Thyroid gland (tissue), 4 donors: Measurements from ENCODE around the gene OASL. TPM values are rescaled to one million over a fixed set of nuclear protein-coding genes. Genes with fewer than 3 reads are reported as not detected.

Source experiments
- DNase-seq, 2 donors: peaks; one replicate each; pipeline ENCODE4 v3.0.0-alpha.2; 2019
- H3K27ac ChIP-seq, 3 donors: fragments of 200-600 bp; sonication (generic); 1 replicate in 2 of 3; 2 replicates in 1 of 3; pipeline ENCODE4 v1.5.1; 2016 to 2019; ENCODE audit warnings: mild to moderate bottlenecking in 1 of 3, moderate library complexity in 1 of 3
- H3K27me3 ChIP-seq: fragments of 200-600 bp; sonication (generic); one replicate; pipeline ENCODE4 v1.5.1; 2019
- H3K36me3 ChIP-seq, 2 donors: fragments of 200-600 bp; sonication (generic); one replicate each; pipeline ENCODE4 v1.5.1; 2016 to 2019
- H3K4me1 ChIP-seq, 2 donors: fragments of 200-600 bp; sonication (generic); one replicate each; pipeline ENCODE4 v1.5.1; 2017 to 2019
- H3K4me3 ChIP-seq, 3 donors: fragments of 200-600 bp; sonication (generic); replicated peaks in 1 of 3; 1 replicate in 2 of 3; 2 replicates in 1 of 3; pipeline ENCODE4 v1.5.1; 2016; ENCODE audit warnings: mild to moderate bottlenecking in 1 of 3
- H3K9me3 ChIP-seq: fragments of 200-600 bp; sonication (generic); one replicate; pipeline ENCODE4 v1.5.1; 2017
- CTCF ChIP-seq, 6 experiments: fragments of 200-600 bp in 3 of 6; fragments of 450-650 bp in 3 of 6; sonication (generic) in 3 of 6; IDR thresholded peaks; one replicate each; pipeline ENCODE4 v1.5.1; 2016 to 2019; ENCODE audit warnings: antibody characterized with exemption in 6 of 6, mild to moderate bottlenecking in 2 of 6, inconsistent platforms in 1 of 6, moderate library complexity in 1 of 6
- POLR2A ChIP-seq, 2 donors: fragments of 450-650 bp; IDR thresholded peaks; one replicate each; pipeline ENCODE4 v1.6.1; 2017; ENCODE audit warnings: antibody characterized with exemption in 2 of 2, mild to moderate bottlenecking in 2 of 2, moderate library complexity in 1 of 2
- WGBS, 2 donors: methylation state at CpG; one replicate each; pipeline ENCODE4 v1.1.5; 2017; 5-methylcytosine and 5-hydroxymethylcytosine counted together
- intact Hi-C: fragments of 100-400 bp; cut with DNase I; formaldehyde crosslinking; loops from one replicate; pipeline ENCODE4 v1.15.1; 2023
- total RNA-seq, 4 donors: library from RNA; depleted of rRNA; stranded (reverse); fragments of >200 nt; gene quantifications; one replicate each; pipeline ENCODE4 v1.2.3, GENCODE V29; 2016

The OASL gene
- total RNA-seq, 4 donors from 2014 or later: 0.20 to 1.4 (median 0.49) TPM

GRCh38 chr12:121011820-121012219 lies 27.2 kb downstream of the OASL start:
- TF ChIP-seq POLR2A (IDR thresholded peaks at IDR 0.05) (no peak), CTCF (IDR thresholded peaks at IDR 0.05) (no peak)
- 86 to 90% methylated on average over 6 of the region's 6 CpGs for WGBS, 2 donors
- Histone ChIP-seq H3K36me3 (peaks cover 14 to 25% of the 10 kb centered on the region in 2 donors), H3K4me3 (no peak overlapping the region), H3K4me1 (peaks cover 5 to 6% of the 10 kb centered on the region in 2 donors), H3K27me3 (no peaks in the 10 kb centered on the region), H3K27ac (no peak overlapping the region), H3K9me3 (no peaks in the 10 kb centered on the region)
- DNase-seq: no peak
- intact Hi-C loops: no loop called here

- no peak for DNase-seq
- Histone ChIP-seq H3K9me3 (no peaks in the 10 kb centered on the region), H3K36me3 (peaks cover 14 to 29% of the 10 kb centered on the region in 2 donors), H3K27me3 (no peaks in the 10 kb centered on the region), H3K4me1 (peaks cover 5% of the 10 kb centered on the region in 2 donors), H3K27ac (no peak overlapping the region), H3K4me3 (no peak overlapping the region)
- TF ChIP-seq POLR2A (IDR thresholded peaks at IDR 0.05) (no peak), CTCF (IDR thresholded peaks at IDR 0.05) (no peak)
- intact Hi-C loops: no loop called here
- WGBS, 2 donors: 92 to 95% methylated on average over 8 of the region's 8 CpGs
These were observed 28.2 kb downstream of the OASL start for GRCh38 chr12:121010860-121011259.

GRCh38 chr12:121009741-121010140 lies 29.3 kb downstream of the OASL start:
- DNase-seq: peak; percentile 13 to 17
- peaks cover 14 to 30% of the 10 kb centered on the region in 2 donors for H3K36me3 ChIP-seq
- H3K9me3 ChIP-seq: no peaks in the 10 kb centered on the region
- intact Hi-C loops: no loop called here
- TF ChIP-seq CTCF (IDR thresholded peaks at IDR 0.05) (peak in 3 of 6 experiments; percentile 12 to 22 (median 19)), POLR2A (IDR thresholded peaks at IDR 0.05) (no peak)
- 68 to 73% methylated on average over 10 of the region's 10 CpGs for WGBS, 2 donors
- no peaks in the 10 kb centered on the region for H3K4me1 ChIP-seq
- H3K27ac ChIP-seq: no peak overlapping the region
- H3K4me3 ChIP-seq: no peak overlapping the region
- no peaks in the 10 kb centered on the region for H3K27me3 ChIP-seq

- peaks cover 20 to 42% of the 10 kb centered on the region in 2 donors for H3K36me3 ChIP-seq
- no peaks in the 10 kb centered on the region for H3K27me3 ChIP-seq
- WGBS, 2 donors: 94 to 96% methylated on average over 8 of the region's 8 CpGs
These were observed 30.5 kb downstream of the OASL start for GRCh38 chr12:121008347-121009098.

More at GRCh38 chr12:121008347-121009098, 30.5 kb downstream of the OASL start:
- DNase-seq: no peak
- intact Hi-C loops: no loop called here
- Histone ChIP-seq H3K27ac (no peak overlapping the region), H3K9me3 (no peaks in the 10 kb centered on the region), H3K4me3 (no peak overlapping the region), H3K4me1 (no peaks in the 10 kb centered on the region)
- TF ChIP-seq CTCF (IDR thresholded peaks at IDR 0.05): no peak
- TF ChIP-seq POLR2A (IDR thresholded peaks at IDR 0.05): no peak
